ENCODE data around the gene JOSD2. TPM values are rescaled to one million over a fixed set of nuclear protein-coding genes. Genes with fewer than 3 reads are reported as not detected.

The JOSD2 gene
- total RNA-seq, 2 donors from 2014 or later = 27.6 to 34.0 TPM

DNA sequence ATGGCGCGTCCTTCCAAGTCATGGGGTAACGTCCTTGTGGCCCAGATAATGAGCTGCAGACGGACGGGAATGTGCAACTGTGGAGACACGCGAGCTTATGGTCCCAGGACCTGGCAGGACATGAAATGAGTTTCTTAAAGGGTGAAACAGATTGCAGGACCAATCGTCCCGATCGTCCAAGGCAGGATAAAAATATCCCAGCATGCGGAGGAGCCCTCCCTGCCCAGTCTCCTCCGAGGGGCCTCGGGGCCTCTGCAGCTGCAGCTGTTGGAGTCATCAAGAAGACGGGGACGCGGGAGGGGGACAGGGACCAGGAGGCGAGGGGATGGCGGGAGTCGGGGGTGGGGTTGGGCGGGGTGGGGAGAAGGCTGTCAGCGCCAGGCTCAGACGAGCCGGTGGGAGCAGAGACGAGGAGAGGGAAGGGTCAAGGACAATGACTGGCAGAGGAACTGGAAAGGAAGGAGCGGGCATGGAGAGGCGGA is 20.0 kb downstream of the JOSD2 start:
- H3K4me1 Mint-ChIP-seq (ENCODE audit: low read depth) = peaks cover 29% of the 10 kb centered on the region
- H3K36me3 Mint-ChIP-seq (ENCODE audit: insufficient read depth in 2 of 2) = peaks cover 0 to 5% of the 10 kb centered on the region in 2 donors
- no peak overlapping the region for H3K27ac Mint-ChIP-seq
- no peak overlapping the region for H3K4me3 Mint-ChIP-seq
- ATAC-seq (replicated peaks in 1 of 2) = no peak
- no peaks in the 10 kb centered on the region for H3K9me3 Mint-ChIP-seq
- DNase-seq = no peak
- H3K27me3 Mint-ChIP-seq (ENCODE audit: low read depth) = peaks cover 12% of the 10 kb centered on the region

- no peak for DNase-seq
- no peak for ATAC-seq (replicated peaks in 1 of 2)
- peaks cover 0 to under 1% of the 10 kb centered on the region in 2 donors for H3K9me3 Mint-ChIP-seq
- H3K27ac Mint-ChIP-seq = no peak overlapping the region
- no peak overlapping the region for H3K4me3 Mint-ChIP-seq
- peaks cover under 1 to 9% of the 10 kb centered on the region in 2 donors for H3K36me3 Mint-ChIP-seq (ENCODE audit: insufficient read depth in 2 of 2)
- H3K4me1 Mint-ChIP-seq (ENCODE audit: low read depth) = peaks cover 29% of the 10 kb centered on the region
- H3K27me3 Mint-ChIP-seq (ENCODE audit: low read depth) = peaks cover 12% of the 10 kb centered on the region
Observed at GRCh38 chr19:50490411-50490811, 20.6 kb downstream of the JOSD2 start.

DNA sequence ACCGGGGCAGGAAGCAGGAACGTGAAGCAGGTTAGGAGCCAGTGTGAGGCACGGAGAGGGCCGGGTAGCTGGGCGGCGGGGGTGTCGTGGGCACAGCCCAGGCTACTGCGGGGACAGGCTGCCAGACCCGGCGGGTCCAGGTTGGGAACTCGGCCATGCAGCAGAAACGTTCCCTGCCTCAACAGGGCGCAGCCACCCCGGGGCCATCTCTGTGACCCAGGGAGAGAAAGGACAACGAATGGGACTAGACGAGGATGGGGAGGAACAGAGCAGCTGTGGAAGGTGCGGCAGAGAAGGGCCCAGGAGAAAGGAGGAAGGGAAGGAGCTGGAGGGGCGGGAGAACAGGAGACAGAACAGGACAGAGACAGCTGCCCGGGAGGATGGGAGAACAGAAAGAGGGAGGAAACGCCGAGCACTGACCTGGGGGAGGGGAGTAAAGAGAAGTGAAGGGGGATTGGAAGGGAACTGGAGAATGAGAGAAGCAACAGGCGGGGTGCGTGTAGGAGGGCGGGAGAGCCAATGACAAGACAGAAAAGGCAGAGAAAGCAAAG is 21.5 kb downstream of the JOSD2 start:
- Mint-ChIP-seq H3K4me3 (no peak overlapping the region), H3K27ac (no peak overlapping the region), H3K27me3 (ENCODE audit: low read depth) (peaks cover 12% of the 10 kb centered on the region), H3K36me3 (ENCODE audit: insufficient read depth in 2 of 2) (peaks cover 2 to 13% of the 10 kb centered on the region in 2 donors), H3K9me3 (peaks cover 0 to 2% of the 10 kb centered on the region in 2 donors), H3K4me1 (ENCODE audit: low read depth) (peaks cover 29% of the 10 kb centered on the region)
- DNase-seq = no peak
- ATAC-seq (replicated peaks in 1 of 2) = no peak

DNA sequence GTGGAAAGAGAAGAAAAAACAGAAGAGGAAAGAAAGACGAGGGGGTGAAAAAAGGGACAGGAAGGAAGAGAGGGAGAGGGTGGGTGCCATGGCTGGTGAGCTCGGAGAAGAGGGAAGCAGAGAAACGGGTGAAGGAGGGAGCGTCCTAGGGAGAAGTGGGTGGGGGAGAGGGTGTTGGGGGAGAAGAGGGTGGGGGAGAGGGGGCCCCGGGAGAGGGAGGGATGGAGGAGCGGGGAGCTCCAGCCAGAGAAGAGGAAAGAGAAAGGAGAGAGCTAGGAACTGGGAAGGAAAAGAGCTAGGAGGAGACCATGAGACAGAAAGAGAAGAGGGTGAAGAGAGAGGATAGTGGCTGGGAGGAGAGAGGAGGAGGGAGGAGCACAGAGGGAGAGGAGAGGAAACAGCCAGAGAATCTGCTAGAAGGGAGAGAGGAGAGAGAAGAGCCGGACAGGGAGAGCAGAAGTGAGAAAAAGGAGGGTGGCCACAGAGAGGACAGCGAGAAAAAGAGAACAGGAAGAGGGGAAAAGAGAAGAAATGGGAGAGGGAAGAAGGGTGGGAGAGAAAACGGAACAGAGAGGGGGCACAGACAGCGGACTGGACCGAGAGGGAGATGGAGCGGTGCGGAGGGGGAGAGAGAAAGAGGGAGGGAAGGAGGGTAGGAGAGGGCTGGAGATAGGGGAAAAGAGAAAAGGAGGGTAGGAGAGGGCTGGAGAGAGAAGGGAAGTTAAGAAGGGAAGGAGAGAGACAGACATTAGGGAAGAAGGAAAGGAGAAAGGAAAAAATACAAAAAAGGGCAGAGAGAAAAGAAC is 22.4 kb downstream of the JOSD2 start:
- DNase-seq = no peak
- Mint-ChIP-seq H3K27me3 (ENCODE audit: low read depth) (peaks cover 12% of the 10 kb centered on the region), H3K4me3 (no peak overlapping the region), H3K4me1 (ENCODE audit: low read depth) (peaks cover 29% of the 10 kb centered on the region), H3K27ac (no peak overlapping the region), H3K36me3 (ENCODE audit: insufficient read depth in 2 of 2) (peaks cover 2 to 13% of the 10 kb centered on the region in 2 donors), H3K9me3 (peaks cover 0 to 2% of the 10 kb centered on the region in 2 donors)
- ATAC-seq (replicated peaks in 1 of 2) = no peak

DNA sequence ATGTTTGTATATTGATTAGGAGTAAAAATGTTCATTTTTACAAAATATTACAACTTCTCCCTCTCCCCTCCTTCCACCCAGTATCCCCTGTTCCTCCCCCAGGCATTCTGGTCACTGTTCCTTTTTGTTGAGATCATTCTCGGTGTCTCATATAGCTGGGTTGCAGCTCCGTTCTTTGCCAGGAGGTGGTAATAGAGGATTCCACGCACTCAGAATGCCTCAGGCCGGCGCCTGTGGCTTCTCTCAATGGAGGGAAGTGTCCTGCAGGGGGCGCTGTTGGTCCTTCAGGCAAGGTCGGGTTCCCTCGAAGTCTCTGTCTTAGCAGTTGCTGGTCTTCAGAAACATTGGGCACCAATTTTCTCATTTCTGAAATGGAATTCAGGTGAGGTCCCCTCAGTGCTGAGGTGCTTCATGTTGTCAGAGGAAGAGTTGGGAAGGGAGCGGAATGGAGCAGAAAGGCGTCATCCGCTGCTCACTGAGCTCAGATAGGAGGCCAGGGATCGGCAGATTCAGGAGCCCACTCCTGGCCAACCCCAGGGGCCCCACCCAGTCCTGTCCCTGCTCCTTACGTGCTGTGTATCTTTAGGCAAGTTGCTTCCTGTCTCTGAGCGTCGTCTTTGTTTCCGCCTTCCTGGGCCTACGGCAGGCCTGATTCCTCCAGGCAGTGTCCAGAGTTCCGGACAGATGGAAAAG is 24.0 kb downstream of the JOSD2 start:
- Mint-ChIP-seq H3K27ac (no peak overlapping the region), H3K4me1 (ENCODE audit: low read depth) (peaks cover 23% of the 10 kb centered on the region)

GRCh38 chr19:50485284-50485955 is 25.6 kb downstream of the JOSD2 start:
- Mint-ChIP-seq H3K36me3 (ENCODE audit: insufficient read depth in 2 of 2) (peaks cover 4 to 14% of the 10 kb centered on the region in 2 donors), H3K27ac (no peak overlapping the region), H3K27me3 (ENCODE audit: low read depth) (no peaks in the 10 kb centered on the region), H3K4me3 (no peak overlapping the region), H3K9me3 (peaks cover 0 to 2% of the 10 kb centered on the region in 2 donors), H3K4me1 (ENCODE audit: low read depth) (peaks cover 16% of the 10 kb centered on the region)
- DNase-seq (no peak), ATAC-seq (replicated peaks in 1 of 2) (no peak)

More for the DNA sequence above, 24.0 kb downstream of the JOSD2 start:
- Mint-ChIP-seq H3K4me3 (no peak overlapping the region), H3K9me3 (peaks cover 0 to 2% of the 10 kb centered on the region in 2 donors), H3K27me3 (ENCODE audit: low read depth) (peaks cover 7% of the 10 kb centered on the region), H3K36me3 (ENCODE audit: insufficient read depth in 2 of 2) (peaks cover 3 to 14% of the 10 kb centered on the region in 2 donors)
- DNase-seq (peak; percentile 66 to 70), ATAC-seq (replicated peaks in 1 of 2) (no peak)

GRCh38 chr19:50482916-50483315 is 28.1 kb downstream of the JOSD2 start:
- H3K27me3 Mint-ChIP-seq (ENCODE audit: low read depth) = no peaks in the 10 kb centered on the region
- peaks cover 7 to 14% of the 10 kb centered on the region in 2 donors for H3K36me3 Mint-ChIP-seq (ENCODE audit: insufficient read depth in 2 of 2)
- peaks cover 0 to 2% of the 10 kb centered on the region in 2 donors for H3K9me3 Mint-ChIP-seq
- no peak overlapping the region for H3K27ac Mint-ChIP-seq
- H3K4me1 Mint-ChIP-seq (ENCODE audit: low read depth) = peaks cover 21% of the 10 kb centered on the region
- no peak overlapping the region for H3K4me3 Mint-ChIP-seq
- no peak for ATAC-seq (replicated peaks in 1 of 2)
- no peak for DNase-seq

DNA sequence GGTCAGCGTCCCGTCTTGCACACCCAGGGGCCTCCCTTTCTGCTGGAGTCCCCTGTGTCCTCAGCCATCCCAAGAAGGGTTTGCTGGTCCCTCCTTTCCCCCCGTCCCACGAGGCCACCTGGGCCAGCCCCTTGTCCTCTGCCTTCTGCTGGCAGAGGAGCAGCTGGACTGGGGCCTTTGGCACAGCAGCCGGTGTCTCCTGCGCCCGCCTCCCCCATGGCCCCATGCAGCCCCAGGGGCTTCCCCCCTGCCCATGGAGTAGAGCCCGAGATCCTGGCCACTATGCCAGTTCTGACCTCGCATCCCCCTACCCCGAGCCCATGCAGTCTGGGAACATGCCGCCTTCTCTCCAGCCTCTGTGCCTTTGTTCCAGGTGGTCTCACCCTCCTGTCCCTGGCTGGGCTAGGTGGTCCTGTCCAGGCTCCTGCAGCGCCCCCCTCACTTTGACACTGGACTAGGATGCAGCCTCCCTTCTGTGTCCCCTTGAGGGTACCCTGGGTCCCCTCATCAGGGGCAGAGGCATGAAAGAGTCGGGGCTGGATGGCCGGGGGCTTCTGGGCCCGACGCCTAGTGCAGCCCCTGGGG is 28.6 kb downstream of the JOSD2 start:
- Mint-ChIP-seq H3K9me3 (peaks cover 0 to 2% of the 10 kb centered on the region in 2 donors), H3K4me1 (ENCODE audit: low read depth) (peaks cover 21% of the 10 kb centered on the region), H3K27ac (no peak overlapping the region), H3K4me3 (no peak overlapping the region), H3K27me3 (ENCODE audit: low read depth) (no peaks in the 10 kb centered on the region), H3K36me3 (ENCODE audit: insufficient read depth in 2 of 2) (peaks cover 7 to 16% of the 10 kb centered on the region in 2 donors)
- ATAC-seq (replicated peaks in 1 of 2) = no peak
- DNase-seq = no peak

- H3K36me3 Mint-ChIP-seq (ENCODE audit: insufficient read depth in 2 of 2) = peaks cover 7 to 16% of the 10 kb centered on the region in 2 donors
- no peaks in the 10 kb centered on the region for H3K27me3 Mint-ChIP-seq (ENCODE audit: low read depth)
- H3K4me3 Mint-ChIP-seq = no peak overlapping the region
- ATAC-seq (replicated peaks in 1 of 2) (no peak), DNase-seq (no peak)
- peaks cover 21% of the 10 kb centered on the region for H3K4me1 Mint-ChIP-seq (ENCODE audit: low read depth)
- no peak overlapping the region for H3K27ac Mint-ChIP-seq
- peaks cover 0 to 2% of the 10 kb centered on the region in 2 donors for H3K9me3 Mint-ChIP-seq
Observed at GRCh38 chr19:50481351-50482149, 29.4 kb downstream of the JOSD2 start.

GRCh38 chr19:50480281-50481111 is 30.5 kb downstream of the JOSD2 start:
- Mint-ChIP-seq H3K27me3 (ENCODE audit: low read depth) (no peaks in the 10 kb centered on the region), H3K4me3 (no peak overlapping the region), H3K4me1 (ENCODE audit: low read depth) (peaks cover 22% of the 10 kb centered on the region), H3K27ac (no peak overlapping the region), H3K9me3 (peaks cover 0 to 2% of the 10 kb centered on the region in 2 donors), H3K36me3 (ENCODE audit: insufficient read depth in 2 of 2) (peaks cover 7 to 13% of the 10 kb centered on the region in 2 donors)
- ATAC-seq (replicated peaks in 1 of 2) (no peak), DNase-seq (no peak)

DNA sequence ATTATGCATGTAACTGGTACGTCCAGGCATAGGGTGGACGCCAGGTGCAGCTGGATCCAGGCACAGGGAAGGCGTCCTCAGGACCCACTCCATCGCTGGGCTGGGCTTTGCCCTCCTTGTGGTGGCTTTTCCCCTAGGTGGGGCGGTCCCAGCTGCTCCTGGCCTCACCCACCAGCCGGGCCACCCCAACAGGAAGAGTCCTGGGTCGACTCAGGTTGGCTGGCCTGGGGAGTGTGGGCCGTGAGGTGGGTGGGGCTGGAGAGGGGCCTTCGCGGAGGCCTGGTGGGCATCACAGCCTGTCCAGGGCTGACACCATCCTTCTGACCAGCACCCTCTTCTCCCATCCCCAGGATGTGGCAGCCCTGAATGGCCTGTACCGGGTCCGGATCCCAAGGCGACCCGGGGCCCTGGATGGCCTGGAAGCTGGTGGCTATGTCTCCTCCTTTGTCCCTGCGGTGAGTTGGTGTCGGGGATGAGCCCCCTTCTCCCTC is 31.2 kb downstream of the JOSD2 start:
- Mint-ChIP-seq H3K27ac (no peak overlapping the region), H3K36me3 (ENCODE audit: insufficient read depth in 2 of 2) (peaks cover 5 to 8% of the 10 kb centered on the region in 2 donors), H3K4me1 (ENCODE audit: low read depth) (peaks cover 26% of the 10 kb centered on the region), H3K9me3 (no peaks in the 10 kb centered on the region), H3K4me3 (no peak overlapping the region), H3K27me3 (ENCODE audit: low read depth) (no peaks in the 10 kb centered on the region)
- ATAC-seq (replicated peaks in 1 of 2) (no peak), DNase-seq (no peak)

Data from activated T-cell treated with anti-CD3 and anti-CD28 coated beads, Interleukin-2, amount 50 U/mL, for 72 hours (primary cell).